GM19193 (cell line): ENCODE results near the gene RGS17.

Experiments
- POLR2A ChIP-seq: IDR thresholded peaks from 4 replicates; pipeline ENCODE4 v1.6.1; 2011; ENCODE audit not compliant: insufficient read depth, insufficient read length; ENCODE audit errors: extremely low read depth

Gene RGS17

DNA sequence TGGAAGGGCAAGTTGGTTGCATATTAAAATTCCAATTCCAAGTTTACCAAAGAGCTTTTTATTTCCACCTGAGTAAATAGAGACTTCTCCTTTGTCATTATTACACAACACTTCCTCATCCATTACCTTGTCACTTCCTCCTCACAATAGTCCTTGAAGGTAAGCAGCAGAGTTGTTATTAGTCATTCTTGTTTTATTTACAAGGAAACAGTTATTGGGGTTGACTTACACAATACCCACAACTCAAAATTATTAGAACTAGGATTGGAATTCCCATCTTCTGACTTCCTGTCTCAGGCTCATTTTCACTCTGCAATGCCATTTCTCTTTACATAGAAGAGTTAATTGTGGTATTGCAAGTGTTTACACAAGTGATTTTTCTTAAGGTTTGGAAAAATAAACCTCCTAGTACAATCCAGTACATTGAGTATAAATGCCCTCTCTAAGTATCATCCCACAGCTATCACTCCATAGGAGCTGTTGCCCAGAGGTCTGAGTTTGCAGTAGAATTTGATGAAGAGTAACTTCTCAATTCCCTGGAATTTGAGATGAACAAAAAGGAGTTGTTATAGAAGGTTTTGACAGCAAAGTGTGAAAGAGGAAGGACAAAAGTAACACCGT lies 99.6 kb downstream of the RGS17 start:
- TF ChIP-seq POLR2A, result no peak

DNA sequence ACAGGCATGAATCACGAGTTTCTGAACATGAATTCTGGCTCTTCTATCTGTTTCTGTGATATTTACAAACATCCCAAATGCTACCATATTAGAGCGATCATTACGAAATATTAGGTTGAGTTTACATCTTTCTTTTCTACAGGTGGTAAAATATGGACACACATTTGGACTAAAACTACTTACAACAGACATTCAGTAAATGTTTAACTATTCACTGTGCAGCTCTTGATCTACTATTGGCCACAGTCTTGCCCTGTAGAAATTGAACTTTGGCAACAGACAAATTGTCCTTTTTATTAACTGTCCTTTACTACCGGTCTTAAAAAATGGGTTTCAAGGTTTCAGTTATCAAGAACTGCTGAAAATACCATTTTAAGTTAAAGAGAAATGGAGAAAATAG lies 102.1 kb downstream of the RGS17 start:
- TF ChIP-seq POLR2A, result no peak

DNA sequence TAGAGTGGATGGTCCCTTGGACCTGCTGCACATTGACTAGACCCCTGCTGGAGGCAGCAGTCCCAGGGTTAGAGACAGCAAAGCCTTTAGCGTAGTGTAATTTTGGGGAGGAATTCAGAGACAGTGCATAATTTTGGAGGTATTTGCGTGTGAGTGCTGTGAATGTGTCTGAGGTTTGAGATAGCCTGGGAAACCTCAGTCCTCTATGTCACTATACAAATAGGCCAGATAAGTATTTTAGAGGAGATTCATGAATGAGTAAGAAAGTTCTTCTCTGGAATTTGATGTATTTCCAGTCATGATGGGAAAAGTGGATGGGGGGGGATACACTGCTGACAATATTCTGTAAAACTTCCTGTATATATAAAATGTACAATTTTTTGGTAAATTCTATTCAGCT lies 102.8 kb downstream of the RGS17 start:
- no peak for TF ChIP-seq POLR2A

DNA sequence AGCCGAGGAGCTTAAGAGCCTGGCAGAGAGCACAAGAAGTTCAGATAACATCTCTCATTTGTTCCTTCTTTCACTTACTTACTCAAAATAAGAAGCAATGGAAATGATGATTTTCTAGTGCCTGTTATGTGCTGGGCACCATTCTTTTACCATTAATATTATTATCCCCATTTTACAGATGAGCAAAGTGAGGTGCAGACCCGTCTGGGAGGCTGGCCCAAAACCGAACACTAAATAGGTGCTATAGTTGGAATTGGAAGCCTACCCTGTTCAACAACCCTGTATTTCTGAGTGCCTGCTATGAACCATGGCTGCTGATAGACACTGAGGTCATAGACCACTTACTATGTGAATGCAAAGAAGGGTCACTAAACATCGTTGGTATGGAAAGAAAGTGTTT lies 103.6 kb downstream of the RGS17 start:
- no peak for TF ChIP-seq POLR2A

DNA sequence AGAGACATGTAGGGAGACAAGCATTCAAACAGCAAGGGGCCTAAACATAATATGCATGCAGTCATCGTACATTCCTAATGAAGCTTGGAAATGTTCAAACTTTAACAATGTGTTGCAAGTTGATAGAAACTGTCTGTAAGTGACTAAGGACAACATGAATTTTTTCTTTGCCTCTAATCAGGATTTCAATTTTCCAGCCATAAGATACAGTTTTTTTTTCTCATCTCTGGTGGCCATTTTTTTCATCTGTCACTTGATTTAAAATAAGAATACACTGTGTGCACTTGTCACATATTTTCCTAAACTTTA lies 106.4 kb downstream of the RGS17 start:
- TF ChIP-seq POLR2A, result no peak

DNA sequence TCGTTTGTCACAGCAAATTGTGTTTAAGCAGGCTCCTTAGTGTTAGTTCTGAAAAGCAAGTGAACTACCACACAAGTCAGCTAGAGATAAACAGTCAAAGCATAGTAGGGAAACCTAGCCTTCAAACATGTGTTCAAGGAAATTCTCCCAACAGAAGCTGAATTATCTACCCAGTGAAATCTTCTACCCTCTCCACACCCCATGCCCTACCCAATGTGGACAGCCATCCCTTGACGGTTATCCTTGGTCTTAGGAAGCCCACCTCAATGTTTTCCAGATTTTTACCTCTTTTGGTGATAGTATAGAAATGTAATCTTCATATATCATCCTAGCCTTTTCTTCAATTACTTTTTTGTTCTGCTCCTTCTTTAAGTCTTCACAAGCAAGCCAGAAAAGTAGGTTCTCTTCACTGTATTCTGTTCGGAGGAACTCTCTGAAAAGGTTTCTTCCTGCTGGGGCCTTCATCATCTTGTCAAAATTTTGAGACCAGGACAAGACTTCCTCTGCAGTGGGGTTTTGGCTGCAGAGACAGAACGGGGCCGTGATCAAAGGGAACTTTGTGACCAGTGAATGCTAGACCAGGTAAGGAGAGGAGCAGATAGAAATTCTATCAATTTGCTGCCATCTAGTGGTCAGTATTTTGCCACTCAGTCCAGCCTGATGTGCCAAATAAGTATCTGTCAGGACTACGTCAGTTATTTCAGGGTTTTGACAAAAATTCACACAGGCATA lies 106.9 kb downstream of the RGS17 start:
- no peak for TF ChIP-seq POLR2A

DNA sequence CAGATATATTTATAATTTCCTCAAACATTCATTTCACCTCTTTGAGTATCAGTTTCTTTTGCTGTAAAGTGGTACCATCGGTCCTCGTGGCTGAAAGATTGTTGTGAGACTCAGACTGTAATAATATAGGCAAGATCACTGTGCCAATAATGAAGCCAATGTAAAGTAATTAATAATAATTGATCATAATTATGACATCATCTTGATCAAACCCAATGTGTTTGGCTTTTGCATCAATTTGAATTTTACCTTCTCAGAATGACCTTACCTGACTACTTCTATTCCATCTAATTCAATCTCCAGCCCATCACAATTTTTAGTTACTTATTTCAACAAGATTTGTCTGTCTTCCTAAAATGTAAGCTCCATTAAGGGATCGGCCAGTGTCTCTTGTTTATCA lies 112.7 kb downstream of the RGS17 start:
- TF ChIP-seq POLR2A, result no peak

DNA sequence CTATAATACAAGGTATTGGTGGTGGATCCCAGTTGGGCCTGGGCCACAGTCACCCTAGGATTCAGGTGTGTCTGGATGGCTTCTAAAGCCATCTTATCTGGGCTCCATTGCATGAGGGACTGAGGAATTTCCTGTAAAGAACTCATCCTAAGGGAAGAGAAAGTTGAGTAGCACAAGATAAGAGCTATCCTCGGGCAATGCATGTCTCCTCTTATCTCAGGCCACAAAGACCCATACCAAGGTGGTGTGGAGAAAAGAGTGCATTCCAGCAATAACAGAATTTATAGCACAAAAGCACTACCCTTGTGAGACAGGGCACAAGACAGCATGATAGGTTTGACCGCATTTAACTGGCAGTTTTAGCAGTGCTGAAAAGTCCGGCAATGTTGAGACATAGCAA lies 114.2 kb downstream of the RGS17 start:
- TF ChIP-seq POLR2A, result no peak

DNA sequence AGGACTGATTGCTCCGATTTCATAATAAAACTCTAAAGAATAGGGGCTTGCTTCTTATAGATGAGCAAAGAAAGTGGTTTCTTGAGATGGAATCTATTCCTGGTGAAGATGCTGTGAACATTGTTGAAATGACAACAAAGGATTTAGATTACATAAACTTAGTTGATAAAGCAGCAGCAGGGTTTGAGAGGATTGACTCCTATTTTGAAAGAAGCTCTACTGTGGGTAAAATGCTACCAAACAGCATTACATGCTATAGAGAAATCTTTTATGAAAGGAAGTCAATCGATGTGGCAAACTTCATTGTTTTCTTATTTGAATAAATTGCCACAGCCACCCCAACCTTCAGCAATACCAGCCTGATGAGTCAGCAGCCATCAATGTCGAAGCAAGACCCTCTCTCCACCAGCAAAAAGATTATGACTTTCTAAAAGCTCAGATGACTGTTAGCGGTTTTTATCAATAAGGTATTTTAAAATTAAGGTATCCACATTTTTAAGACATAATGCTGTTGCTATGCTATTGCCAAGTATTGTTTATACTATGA lies 115.9 kb downstream of the RGS17 start:
- TF ChIP-seq POLR2A, result no peak

DNA sequence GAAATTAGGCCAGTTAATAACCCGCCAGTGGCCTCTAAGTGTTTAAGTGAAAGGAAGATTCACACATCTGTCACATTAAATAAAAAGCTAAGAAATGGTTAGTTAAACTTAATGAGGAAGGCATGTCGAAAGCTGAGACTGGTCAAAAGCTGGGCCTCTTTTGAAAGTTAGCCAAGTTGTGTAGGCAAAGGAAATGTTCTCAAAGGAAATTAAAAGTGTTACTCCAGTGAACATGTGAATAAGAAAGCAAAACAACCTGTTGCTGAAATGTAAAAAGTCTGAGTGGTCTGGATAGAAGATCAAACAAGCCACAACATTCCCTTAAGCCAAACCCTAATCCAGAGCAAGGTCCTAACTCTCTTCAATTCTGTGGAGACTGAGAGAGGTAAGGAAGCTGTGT lies 117.6 kb downstream of the RGS17 start:
- no peak for TF ChIP-seq POLR2A

DNA sequence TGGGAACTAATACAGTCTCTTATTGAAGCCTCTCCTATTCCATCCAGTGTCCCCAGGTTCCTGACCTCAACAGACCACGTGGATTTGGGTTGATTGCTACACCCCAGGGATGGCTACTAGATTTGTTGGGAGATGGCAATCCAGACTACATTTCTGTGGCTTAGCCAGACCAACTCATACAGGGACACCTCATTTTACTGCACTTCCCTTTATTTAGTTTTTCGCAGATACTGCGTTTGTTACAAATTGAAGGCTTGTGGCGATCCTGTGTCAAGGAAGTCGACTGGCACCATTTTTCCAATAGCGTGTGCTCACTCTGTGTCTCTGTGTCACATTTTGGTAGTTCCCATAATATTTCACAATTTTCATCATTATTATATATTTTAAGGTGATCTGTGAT lies 118.2 kb downstream of the RGS17 start:
- TF ChIP-seq POLR2A, result no peak

DNA sequence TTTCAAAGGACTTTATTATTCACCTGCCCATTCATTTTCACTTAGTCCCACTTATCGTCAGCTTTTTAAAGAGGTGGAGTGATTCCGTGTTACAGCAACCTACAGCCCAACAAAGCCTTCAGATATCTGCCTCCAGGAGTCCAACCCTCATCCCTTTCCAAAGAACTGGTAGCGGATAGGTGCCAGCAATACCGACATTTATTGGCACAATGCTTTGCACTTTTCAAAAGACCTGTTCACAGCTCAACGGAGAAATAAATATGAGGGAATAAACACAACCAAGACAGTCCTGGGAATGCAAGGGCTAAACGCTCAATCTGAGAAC lies 127.8 kb downstream of the RGS17 start:
- no peak for TF ChIP-seq POLR2A

DNA sequence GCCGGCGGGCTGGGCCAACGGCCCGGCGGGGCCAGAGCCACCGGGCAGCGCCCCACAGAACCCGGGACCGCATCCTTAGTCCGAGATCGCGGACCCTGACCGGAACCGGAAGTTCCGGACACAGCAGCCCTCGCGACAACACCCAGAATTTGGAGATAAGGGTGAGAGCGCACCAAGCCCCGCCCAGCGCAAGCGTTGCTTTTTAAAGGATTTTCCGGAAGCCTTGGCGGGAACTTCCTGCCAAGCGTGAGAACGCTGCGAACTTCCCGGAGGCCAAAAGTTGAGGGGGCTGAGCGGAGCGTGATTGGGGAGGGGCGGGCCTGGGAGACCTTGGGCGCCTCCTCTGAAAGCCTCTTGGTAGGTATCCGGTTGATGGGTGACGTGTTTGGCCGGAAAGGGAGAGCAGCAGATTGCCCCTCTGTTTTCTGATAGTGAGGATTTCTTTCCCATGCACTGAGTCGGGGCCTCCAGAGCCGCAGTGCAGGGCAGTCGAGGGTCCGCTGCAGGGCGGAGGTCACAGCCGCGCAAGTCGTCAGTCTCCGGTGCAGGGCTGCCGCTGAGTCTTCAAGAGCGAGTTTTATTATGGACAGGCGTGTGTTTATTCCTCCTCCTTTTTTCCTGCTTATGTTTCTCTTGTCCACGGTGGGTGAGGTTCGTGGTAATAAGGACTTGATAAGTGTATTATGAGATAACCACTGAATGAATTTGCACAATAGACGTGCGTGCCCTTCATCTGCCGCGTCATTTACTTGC lies 128.3 kb downstream of the RGS17 start, which contains the start of gene MTRF1L:
Gene MTRF1L, minus strand, starts transcription at position 97 of the 753 bp plus-strand sequence. Its CDS starts 24 bp downstream, at position 73.
- peak; percentile 64 for TF ChIP-seq POLR2A

DNA sequence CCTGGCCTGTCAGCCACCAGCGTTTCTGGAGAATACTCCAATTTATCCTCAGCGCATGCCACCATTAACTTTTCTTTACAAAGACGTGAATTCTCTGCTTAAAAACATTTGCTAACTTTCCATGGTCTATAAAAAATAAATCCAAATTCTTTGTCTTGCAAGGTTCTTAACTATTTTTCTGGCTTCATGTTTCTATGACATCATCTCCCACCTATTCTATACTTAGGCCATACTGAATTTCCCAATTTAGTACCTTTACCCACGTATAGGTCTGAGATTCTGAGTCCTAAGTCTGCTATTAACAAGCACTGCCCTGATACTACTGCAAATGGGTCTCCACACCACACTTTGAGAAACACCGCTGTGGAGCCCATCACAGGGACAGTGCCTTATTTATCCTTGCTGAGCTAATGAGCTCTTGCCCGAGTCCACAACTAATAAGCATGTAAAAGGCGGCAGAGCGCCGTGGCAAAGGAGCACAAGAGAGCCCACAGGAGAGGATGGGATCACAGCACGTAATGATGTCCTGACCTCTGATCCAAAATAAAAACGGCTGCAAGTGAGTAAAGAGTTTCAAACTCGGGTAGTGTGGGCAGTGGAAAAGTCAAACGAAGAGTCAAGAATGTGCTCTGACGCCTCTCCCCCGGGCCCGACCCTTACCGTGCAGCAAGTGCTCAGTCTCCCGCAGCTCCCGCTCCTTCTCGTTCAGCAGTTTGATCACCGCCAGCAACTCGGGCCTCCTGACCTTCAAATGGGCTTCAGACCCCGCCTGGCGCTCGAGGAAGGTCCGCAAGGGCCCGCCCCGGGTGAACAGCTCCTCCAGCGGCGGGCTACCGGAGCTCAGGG lies 129.1 kb downstream of the RGS17 start:
- peak; percentile 3 for TF ChIP-seq POLR2A

DNA sequence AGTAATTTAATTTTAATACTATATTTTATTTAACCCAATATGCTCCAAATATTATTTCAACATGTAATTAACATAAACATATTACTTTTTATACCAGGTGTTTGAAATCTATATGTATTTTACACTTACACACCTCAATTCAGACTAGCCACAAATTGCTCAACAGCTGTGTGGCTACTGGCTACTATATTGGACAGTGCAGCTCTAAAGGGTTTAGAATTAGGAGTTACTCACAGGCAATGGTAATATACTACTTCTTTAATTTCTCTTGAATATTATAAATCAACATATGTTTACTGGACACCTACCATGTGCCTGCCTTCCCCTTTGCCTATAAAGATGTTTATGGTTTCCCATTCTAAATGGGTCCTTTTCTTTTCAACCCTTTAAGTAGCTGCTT lies 130.8 kb downstream of the RGS17 start:
- no peak for TF ChIP-seq POLR2A
